ENCODE data around the gene LYSMD4. TPM values are rescaled to one million over a fixed set of nuclear protein-coding genes. Genes with fewer than 3 reads are reported as not detected.
A peak's percentile ranks its signal among the peaks of the same experiment; 100 is the strongest.

LYSMD4 gene
- total RNA-seq, 1 donor from 2014 or later: not detected

- Histone ChIP-seq H3K36me3 (peaks cover 15 to 20% of the 10 kb centered on the region in 2 donors), H3K27me3 (no peaks in the 10 kb centered on the region), H3K4me3 (no peak overlapping the region), H3K27ac (no peak overlapping the region), H3K4me1 (no peaks in the 10 kb centered on the region), H3K9me3 (peaks cover 0 to 7% of the 10 kb centered on the region in 2 donors)
- intact Hi-C loops (cut with DNase I): no loop called here
- no peak for DNase-seq (ENCODE audit: low spot score in 2 of 2)
- TF ChIP-seq, protein P1, sequence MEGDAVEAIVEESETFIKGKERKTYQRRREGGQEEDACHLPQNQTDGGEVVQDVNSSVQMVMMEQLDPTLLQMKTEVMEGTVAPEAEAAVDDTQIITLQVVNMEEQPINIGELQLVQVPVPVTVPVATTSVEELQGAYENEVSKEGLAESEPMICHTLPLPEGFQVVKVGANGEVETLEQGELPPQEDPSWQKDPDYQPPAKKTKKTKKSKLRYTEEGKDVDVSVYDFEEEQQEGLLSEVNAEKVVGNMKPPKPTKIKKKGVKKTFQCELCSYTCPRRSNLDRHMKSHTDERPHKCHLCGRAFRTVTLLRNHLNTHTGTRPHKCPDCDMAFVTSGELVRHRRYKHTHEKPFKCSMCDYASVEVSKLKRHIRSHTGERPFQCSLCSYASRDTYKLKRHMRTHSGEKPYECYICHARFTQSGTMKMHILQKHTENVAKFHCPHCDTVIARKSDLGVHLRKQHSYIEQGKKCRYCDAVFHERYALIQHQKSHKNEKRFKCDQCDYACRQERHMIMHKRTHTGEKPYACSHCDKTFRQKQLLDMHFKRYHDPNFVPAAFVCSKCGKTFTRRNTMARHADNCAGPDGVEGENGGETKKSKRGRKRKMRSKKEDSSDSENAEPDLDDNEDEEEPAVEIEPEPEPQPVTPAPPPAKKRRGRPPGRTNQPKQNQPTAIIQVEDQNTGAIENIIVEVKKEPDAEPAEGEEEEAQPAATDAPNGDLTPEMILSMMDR (IDR thresholded peaks at IDR 0.05): no peak
Measured at GRCh38 chr15:99686290-99686689, 46.9 kb downstream of the LYSMD4 start.

GRCh38 chr15:99683000-99683670, 50.1 kb downstream of the LYSMD4 start:
- Histone ChIP-seq H3K9me3 (peaks cover 0 to 7% of the 10 kb centered on the region in 2 donors), H3K4me1 (no peaks in the 10 kb centered on the region), H3K27me3 (no peaks in the 10 kb centered on the region), H3K27ac (peak overlapping the region; percentile 1 to 16), H3K36me3 (peaks cover 15 to 16% of the 10 kb centered on the region in 2 donors), H3K4me3 (no peak overlapping the region)
- intact Hi-C loops (cut with DNase I): no loop called here
- no peak for DNase-seq (ENCODE audit: low spot score in 2 of 2)
- TF ChIP-seq, protein P1 (IDR thresholded peaks at IDR 0.05): no peak

DNA sequence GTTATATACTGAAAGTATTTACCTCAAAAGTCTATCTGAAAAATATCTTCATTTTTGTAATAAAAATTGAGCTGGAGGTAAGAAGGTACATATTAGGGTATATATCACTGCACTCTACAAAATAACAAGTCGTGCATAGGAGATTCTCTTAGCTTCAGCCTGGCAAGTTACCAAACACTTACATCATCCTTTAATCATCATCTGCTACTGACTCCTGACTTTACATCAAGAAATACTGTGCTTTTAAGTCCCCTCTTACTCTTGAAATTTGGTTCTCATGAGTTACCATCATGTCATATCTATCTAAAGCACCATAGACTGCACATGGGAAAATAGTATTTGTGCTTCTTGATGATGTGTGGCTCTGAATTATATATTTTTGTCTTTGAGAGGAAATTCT, 50.8 kb downstream of the LYSMD4 start:
- H3K9me3 ChIP-seq: peaks cover 0 to 7% of the 10 kb centered on the region in 2 donors
- no peak overlapping the region for H3K4me3 ChIP-seq
- peaks cover 15 to 16% of the 10 kb centered on the region in 2 donors for H3K36me3 ChIP-seq
- no peaks in the 10 kb centered on the region for H3K27me3 ChIP-seq
- DNase-seq (ENCODE audit: low spot score in 2 of 2): no peak
- intact Hi-C loops (cut with DNase I): no loop called here
- TF ChIP-seq, protein P1 (IDR thresholded peaks at IDR 0.05): no peak
- peaks cover 0 to 2% of the 10 kb centered on the region in 2 donors for H3K4me1 ChIP-seq
- H3K27ac ChIP-seq: peak overlapping the region; percentile 1 to 16

- intact Hi-C loops (cut with DNase I): no loop called here
- Histone ChIP-seq H3K27ac (peak overlapping the region; percentile 1 to 16), H3K4me3 (no peak overlapping the region), H3K9me3 (peaks cover 0 to 7% of the 10 kb centered on the region in 2 donors), H3K36me3 (peaks cover 15 to 17% of the 10 kb centered on the region in 2 donors), H3K27me3 (no peaks in the 10 kb centered on the region), H3K4me1 (peaks cover 0 to 4% of the 10 kb centered on the region in 2 donors)
- TF ChIP-seq, protein P1 (IDR thresholded peaks at IDR 0.05): no peak
- no peak for DNase-seq (ENCODE audit: low spot score in 2 of 2)
Measured at GRCh38 chr15:99681990-99682389, 51.2 kb downstream of the LYSMD4 start.

DNA sequence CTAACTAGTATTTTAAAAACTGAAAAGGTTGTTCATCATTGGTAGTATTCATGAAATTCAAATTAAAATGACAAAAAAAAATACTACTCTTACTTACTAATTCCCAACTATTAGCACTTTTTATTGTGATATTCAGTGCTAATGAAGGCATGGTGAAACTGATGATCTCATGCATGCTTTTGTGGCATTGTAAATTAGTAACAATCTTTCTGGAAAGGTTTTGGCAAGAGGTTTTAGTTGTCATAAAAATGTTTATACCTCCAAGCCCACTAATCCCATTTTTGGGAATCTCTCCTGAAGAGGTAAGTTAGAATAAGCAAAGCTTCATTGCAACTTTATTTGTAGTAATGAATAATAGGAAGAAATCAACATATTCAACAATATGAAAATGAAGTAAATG, 53.0 kb downstream of the LYSMD4 start:
- no peak overlapping the region for H3K27ac ChIP-seq
- H3K36me3 ChIP-seq: peaks cover 15 to 32% of the 10 kb centered on the region in 2 donors
- H3K27me3 ChIP-seq: no peaks in the 10 kb centered on the region
- TF ChIP-seq, protein P1 (IDR thresholded peaks at IDR 0.05): no peak
- no peaks in the 10 kb centered on the region for H3K9me3 ChIP-seq
- intact Hi-C loops (cut with DNase I): no loop called here
- no peak overlapping the region for H3K4me3 ChIP-seq
- H3K4me1 ChIP-seq: peaks cover 0 to 4% of the 10 kb centered on the region in 2 donors
- no peak for DNase-seq (ENCODE audit: low spot score in 2 of 2)
